HPDE6-E6E7 (cell line): ENCODE results near the gene ORMDL3.
"Not testable (repeated sequence)": the region's sequence is repeated elsewhere in the genome, so short reads cannot be mapped to it uniquely, and the experiment has no call there.

Source experiments
- DNase-seq: peaks from one replicate; pipeline ENCODE4 v3.0.0; 2011; ENCODE audit warnings: missing footprints; ENCODE audit errors: extremely low spot score

Gene ORMDL3

DNA sequence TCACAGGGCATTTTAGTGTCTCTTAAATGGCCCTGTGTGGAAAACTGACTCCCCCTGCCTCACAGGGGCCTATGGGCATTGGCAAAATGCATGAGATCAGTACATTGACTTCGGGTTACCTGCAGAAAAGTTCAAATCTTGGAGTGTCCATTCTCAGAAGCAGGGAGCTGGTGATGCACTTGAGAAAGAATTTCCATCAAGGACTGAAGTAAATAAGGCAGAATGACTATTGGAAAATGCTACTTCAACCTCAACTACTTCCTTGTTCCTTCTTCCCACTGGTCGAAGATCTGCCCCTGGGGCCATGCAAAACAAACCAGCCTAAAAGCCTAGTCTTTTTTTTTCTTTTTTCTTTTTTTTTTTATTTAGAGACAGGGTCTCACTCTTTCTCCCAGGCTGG lies 21.6 kb upstream of the ORMDL3 start:
- DNase-seq, result no peak

DNA sequence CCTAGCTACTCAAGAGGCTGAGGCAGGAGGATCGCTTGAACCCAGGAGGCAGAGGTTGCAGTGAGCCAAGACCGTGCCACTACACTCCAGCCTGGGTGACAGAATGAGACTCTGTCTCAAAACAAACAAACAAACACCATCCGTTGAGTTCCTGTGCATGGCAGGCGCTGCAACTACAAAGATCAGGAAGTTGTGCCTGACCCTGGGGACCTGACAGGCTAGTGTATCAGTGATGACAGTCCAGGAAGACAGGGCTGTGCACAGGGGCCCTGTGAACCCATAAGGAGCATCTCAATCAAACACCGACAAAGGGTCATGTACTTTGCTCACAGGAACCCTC lies 21.1 kb upstream of the ORMDL3 start:
- DNase-seq, result not testable (repeated sequence)

DNA sequence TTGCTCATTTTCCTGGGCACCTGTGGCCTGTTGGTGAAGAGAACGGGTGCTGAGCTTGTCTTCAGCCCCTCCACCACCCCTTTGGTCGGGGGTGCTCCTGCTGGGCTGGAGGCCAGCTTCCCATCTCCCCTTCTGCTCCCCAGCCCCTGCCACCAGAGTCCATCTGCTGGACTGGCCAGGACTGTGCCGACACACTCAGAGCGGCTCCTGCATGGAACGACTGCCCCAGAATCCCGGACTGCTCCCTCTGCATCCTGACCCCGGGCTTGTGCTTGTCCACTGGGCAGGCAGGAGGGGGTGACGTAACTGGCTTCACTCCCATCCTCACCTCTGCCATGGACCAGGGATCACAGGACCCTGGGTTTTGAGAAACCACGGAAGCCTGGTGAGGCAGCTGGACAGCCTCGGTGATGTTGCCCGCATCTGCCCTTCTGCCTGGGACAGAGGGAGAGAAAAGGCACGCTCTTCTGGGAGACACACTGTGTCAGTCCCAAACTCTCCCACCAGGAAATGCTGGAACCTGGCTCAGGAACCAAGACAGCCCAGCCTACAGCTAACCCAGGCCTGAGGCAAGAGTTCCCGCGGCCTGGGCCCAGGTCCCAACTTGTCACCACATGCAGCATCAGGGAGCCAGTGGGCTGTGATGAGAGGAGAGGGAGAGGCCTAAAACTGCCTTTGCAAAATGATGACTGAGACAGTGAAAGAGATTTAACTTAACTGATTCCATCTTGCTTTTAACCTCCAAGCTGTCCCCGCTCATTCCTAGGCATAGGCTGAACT lies 19.3 kb upstream of the ORMDL3 start:
- no peak for DNase-seq

- DNase-seq, result no peak
These were observed 17.0 kb upstream of the ORMDL3 start for GRCh38 chr17:39944393-39944711.

GRCh38 chr17:39943702-39944392 lies 16.4 kb upstream of the ORMDL3 start:
- DNase-seq, result no peak

- DNase-seq, result no peak
These were observed 12.4 kb upstream of the ORMDL3 start for GRCh38 chr17:39939588-39940419.

- DNase-seq, result no peak
These were observed 11.7 kb upstream of the ORMDL3 start for GRCh38 chr17:39939106-39939505.

- DNase-seq, result no peak
These were observed 10.9 kb upstream of the ORMDL3 start for GRCh38 chr17:39938140-39938869.

DNA sequence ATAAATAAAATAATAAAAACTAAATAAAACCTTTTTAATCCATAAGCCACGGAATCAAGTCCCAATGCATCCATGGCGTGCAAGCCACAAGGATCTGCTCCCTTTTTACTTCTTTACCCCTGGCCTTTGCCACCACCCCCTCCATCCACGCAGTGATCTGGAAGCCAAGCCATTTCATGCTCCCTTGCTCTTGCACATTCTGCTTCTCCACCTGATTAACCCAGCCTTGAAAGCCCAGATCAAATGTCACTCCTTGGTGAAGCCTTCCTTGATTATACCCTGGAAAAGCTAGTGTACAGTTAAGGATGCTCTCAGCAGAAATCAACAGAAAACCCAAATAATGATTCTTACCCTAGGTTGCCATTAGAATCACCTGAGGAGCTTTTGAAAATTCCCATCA lies 10.0 kb upstream of the ORMDL3 start:
- no peak for DNase-seq

GRCh38 chr17:39935909-39936308 lies 8.5 kb upstream of the ORMDL3 start:
- DNase-seq, result no peak

GRCh38 chr17:39934324-39934723 lies 6.9 kb upstream of the ORMDL3 start:
- DNase-seq, result no peak

GRCh38 chr17:39933912-39934311 lies 6.5 kb upstream of the ORMDL3 start:
- DNase-seq, result no peak

DNA sequence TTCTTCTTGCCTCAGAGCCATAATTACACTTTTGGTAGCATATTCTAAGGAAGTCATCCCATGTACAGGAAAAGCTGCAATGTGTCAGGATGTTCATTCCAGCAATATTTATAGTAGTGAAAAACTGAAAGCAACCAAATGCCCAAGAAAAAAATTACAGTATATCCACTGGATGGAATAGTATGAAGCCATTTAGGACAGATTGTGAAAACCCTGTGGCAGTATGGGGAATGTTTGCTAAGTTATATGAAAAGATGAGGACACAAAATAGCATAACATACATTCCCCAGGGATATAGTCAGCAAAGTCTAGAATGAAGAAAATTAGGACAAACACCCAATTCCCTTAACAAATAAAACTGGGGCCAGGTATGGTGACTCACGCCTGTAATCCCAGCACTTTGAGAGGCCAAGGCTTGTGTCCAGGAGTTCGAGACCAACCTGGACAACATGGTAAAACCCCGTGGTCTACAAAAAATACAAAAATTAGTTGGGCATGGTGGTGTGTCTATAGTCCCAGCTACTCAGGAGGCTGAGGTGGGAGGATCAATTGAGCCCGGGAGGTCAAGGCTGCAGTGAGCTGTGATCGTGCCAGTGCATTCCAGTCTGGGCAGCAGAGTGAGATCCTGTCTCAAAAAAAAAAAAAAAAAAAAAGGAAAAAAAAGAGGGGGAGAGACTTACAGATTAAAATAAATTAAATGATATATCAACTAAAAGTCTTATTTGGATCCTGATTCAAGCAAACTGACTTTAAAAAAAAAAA lies 2.4 kb upstream of the ORMDL3 start:
- DNase-seq, result no peak

DNA sequence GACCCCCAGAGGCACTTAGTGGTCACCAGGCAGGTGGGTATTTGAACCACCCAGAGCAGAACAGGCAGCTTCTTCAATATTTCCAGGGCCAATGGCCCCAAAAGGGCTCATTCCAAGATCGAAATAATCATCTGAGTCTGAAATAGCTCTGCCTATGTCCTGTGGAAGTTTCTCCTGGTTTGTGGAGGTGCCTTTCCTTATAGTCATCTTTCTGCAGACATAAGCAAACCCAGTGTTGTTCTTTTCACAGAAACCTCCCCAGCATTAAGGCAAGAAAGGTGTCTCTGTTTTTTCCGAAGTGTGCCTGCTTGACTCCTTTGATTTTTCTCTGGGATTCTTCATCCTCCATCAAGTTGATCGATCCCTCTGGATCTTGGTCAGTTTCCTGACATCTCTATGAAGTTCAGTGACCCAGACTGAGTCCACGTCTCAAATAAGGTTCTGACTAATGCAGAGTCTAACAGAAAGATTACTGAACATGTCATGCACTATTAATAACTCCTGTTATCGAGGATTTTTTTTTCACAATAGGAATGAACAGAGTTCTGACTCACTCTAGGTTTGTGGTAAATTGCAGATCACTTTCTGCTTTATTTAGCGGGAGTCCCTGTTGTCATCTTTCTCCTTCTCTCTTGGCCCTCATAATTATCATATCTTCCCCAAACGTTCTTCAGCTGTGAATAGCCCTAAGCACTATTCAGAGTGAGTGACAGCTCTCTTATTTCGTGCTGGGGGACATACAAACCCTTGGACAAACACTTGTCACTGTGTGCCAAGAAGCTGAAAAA lies 1.7 kb upstream of the ORMDL3 start:
- DNase-seq, result peak; percentile 80

DNA sequence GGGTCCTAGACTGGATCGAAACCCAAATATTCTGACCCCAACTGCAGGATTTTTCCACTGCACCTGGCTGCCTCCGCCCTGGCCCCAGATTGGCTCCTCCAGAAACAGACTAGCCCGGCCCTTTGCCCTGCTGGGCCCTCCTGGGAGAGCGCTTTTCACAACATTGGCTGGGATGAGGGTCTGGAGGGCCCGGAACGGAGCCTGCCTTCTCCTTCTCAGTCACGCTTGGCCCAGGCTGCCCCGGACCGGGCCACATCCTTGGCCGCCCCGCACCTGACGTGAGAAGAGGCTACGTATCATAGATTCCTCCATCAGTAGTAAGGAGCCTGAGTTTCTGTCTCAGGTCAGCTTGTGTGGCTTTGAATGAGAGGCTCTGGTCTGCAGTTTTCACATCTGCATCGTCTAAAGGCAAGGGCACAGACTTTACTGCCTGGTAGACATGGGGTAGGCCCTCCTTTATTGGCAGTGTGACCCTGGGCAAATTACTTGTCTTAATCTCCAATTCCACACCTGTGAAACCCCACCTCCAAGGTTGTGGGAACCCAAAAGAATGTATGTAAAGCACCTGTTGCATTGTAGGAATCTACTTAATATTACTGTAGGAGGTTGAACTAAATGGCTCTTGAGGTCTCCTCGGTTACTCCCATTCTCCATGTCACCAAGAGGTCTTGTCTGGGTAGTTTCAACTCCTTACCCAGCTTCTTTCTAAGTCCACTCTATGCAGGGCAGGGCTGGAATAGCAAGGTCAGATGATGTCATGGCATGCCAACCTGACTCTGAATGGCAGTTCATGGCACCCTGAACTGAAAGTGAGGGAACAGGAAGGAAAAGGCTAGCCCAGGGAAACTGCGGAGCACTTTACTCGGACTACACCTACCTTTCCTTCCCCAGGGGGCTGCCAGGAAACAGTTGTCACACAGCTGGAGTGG lies 792 bp upstream of the ORMDL3 start:
- DNase-seq, result no peak

GRCh38 chr17:39926588-39927100 lies 757 bp downstream of the ORMDL3 start:
- no peak for DNase-seq

DNA sequence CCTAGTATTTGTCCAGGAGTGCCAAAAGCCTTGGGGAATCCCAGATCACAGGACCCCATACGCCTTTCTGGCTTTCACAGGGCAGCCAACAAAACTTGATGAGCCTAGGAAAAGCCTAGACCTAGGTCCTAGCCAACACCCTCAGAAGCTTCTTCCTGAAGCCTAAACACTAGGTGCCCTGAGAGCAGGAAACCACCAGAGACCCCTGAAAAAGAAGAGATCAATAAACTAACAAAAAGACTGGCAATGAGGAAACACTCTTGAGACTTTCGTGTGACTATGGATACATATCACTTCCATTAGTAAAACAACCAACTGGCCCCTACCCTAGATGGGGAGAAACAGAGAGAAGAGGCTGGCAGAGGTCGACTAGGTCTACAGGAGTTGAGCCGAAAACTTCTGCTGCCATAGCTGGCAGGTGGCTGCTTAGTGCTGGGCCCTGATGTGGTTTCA lies 1.2 kb downstream of the ORMDL3 start:
- DNase-seq, result no peak

DNA sequence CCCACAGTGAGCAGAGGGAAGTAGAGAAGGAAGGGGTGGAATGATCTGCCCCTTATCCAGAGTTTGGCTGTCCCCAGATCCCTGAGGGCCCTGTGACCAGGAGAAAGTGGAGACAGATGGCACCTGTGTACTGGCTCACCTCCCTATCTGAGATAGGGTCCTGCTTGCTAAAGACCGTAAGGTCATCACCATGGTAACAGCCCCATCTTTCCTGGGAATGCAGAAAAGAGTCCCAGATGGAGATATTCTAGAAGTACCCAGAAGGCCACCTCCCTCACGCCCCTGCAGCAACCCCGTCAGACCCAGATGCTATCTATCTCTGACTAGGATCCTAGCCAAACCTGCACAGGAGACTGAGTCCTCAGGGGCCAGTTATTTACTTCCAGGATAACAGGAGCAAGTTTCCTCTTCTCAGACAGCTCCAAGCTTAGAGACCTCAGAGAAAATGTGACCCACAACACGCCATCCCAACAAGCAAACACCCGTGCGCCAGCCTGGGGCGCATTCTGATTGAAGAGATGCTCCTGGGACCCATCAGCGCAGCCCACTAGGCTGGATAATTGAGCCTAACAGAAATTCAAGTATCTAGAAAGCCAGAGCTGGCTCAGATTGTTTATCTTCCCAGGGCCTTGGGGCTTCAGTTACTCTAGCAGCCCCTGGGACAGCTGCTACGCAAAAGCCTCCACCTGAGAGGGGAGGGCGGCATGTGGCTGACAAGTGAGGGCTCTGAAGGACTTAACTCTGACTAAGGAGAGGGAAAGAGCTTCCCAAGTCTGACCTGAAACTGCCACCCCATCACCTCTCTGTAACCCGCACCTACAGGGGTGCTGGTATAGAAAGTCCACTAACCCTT lies 1.9 kb downstream of the ORMDL3 start:
- no peak for DNase-seq
